HG03159 (cell line): ENCODE results near the gene NLGN1.

Experiments
- ATAC-seq: cut with Tn5 transposase; IDR thresholded peaks from one replicate; pipeline ENCODE4 v1.9.1; 2021; ENCODE audit warnings: mild to moderate bottlenecking, moderate library complexity; ENCODE audit not compliant: unreplicated experiment

Gene NLGN1

DNA sequence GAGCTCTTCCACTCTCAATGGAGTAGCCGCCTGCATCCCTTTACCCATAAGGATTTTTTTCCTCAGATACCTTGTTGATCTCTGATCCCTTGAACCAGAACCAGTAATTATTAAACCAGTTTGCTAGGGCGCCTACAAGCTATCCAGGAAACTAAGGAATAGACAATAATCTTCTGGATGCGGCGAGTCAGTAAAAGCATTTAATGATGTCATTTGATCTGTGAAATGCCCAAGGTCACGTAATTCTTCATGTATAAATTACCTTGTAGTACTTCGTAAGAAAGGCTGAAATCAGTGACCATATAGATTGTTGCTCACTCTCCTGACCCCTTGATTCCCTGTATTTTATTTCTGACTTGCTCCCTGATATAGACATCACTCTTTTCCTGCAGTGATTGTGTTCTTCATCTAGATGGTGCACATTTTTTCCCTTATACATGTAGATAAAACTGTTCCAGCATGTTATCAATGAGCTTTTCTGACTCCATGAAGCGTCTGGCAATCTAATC lies 913.0 kb downstream of the NLGN1 start:
- ATAC-seq: no peak

DNA sequence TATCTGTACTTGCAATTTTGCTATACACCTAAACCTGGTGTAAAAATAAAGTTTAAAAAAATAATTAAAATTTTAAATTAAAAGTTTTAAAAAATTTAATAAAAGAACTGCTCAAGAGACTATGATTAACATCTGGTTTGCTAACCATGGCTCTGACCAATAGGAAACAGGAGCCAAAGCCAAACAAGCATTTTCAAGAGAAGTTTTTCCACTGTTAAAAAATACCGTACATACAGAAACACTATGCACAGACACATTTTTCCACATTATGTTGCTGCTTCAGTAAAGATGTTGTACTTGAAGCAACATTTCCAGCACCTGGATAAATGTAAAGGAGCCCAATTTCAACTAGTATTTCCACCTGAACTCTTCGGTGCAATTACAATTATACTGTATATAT lies 917.7 kb downstream of the NLGN1 start:
- no peak for ATAC-seq

DNA sequence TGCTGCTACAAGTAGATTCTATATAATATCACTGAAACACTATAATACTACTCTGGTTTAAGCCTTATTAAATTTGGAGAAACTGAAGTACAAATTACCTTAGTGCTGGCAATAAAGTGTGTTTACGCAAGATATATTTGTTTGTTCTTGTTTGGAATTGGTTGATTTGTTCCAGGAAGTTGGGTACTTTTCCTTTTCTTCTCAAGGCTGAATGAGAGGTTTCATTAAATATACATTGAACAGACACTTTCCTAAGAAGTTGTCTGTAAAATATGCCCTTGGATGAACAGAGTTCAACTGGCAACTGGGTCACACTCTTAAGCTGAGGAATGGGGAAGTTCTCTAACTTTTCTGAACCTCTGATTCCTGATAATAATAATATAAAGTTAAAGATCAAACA lies 919.5 kb downstream of the NLGN1 start:
- no peak for ATAC-seq

DNA sequence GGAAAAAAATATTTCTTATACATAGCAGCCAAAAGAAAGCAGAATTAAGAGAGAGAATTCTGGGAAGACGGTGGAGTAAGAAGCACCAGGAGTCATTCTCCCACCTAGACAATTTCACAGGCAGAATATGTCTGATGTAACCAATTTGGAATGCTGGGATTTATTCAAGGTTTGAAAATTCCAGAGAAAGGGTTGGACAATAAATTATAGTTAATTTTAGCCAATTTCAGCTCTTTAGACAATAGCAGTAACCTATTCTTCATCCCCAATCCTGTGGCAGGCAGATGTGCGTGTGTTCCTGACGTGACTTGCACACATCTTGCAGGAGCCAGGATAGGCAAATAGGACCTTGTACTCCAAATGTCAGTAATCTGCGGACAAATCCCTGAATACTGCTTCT lies 920.6 kb downstream of the NLGN1 start:
- no peak for ATAC-seq

GRCh38 chr3:174321548-174321947 lies 924.0 kb downstream of the NLGN1 start:
- ATAC-seq: no peak

DNA sequence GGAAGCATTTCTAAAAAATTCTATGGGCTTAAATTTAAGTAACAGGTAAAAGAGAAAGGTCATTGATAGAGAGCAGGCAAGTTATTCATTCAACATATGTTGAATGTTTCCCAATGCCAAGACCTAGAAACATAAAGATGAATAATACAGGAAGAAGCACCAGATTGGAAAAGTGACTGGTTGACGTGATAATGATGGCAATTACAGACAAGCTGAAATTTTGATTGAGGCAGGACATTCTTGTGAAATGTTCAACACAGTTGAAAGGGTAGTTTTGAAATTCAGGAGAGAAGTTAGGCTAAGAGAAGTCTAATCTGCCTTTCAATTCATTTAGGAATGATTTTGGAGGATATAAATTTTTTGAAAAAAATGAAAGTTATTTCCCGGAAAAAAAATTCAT lies 925.2 kb downstream of the NLGN1 start:
- no peak for ATAC-seq

- ATAC-seq: no peak
Observed at GRCh38 chr3:174325171-174325570, 927.6 kb downstream of the NLGN1 start.

GRCh38 chr3:174325834-174326700 lies 928.5 kb downstream of the NLGN1 start:
- ATAC-seq: no peak

DNA sequence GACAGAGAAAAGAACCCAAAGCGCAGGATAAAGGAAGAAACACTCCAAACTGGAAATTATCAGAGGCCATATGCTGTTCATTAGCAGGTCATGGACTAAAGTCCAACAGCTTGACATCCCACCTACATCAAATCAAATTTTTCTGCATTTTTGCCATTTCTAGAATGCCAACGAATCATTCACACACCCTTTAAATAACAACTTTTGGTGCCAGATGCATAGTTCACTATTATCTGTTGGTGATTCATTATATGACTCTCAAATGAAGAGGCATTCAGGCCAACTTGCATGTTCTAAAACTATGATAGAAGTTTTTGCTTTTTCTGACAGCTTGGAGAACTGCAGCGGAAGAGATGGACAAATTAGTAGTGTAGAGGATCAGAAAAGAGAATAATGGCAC lies 931.8 kb downstream of the NLGN1 start:
- no peak for ATAC-seq

DNA sequence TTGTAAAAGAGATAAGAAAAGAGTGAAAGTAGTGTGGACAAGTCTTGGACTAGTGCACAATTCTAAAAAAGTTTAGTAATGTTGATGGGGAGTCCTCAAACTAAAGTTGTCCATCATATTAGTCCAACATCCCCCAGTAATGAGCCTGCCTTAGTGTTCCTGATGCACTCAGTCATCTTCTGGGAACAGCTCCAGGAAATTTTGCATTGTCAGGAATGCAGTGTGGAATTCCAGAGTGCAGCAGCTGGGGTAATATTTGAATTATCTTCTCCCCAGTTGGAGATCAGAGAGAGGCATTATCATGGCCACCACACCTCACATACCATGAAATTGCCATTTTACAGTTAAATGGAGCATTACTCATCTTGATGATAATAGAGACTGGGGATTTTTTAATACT lies 932.8 kb downstream of the NLGN1 start:
- ATAC-seq: no peak

- no peak for ATAC-seq
Observed at GRCh38 chr3:174331095-174331800, 933.7 kb downstream of the NLGN1 start.

DNA sequence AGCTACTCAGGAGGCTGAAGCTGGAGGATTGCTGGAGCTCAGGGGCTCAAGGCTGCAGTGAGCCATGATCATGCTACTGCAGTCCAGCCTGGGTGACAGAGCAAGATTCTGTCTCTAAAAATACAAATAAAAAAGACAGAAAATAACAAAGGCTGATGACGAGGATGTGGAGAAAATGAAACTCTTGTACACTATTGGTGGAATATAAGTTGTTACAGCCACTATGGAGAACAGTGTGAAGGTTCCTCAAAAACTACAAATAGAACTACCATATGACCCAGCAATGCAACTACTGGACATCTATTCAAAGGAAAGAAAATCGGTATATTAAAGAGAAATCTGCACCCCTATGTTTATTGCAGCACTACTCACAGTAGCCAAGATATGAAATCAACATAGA lies 934.8 kb downstream of the NLGN1 start:
- no peak for ATAC-seq

DNA sequence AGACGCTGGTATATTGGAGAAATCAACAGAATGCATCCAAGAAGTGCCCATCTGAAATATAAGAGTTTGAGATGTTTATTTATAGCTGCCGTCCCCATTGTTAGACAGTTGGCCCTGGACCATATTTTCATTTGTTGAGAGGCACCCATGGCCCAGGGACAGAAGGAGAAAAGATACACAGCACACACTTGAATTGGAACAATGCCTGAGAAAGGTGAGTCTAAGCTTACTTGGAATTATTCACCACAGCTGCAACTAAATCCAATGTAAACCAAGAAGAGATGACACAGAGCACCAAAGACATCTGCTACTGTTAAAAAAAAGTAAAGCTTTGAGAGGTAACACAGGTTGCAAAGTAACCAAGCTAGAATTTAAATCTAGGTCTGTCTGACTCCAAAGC lies 936.1 kb downstream of the NLGN1 start:
- no peak for ATAC-seq

- ATAC-seq: no peak
Observed at GRCh38 chr3:174334111-174334510, 936.6 kb downstream of the NLGN1 start.

GRCh38 chr3:174335324-174335723 lies 937.8 kb downstream of the NLGN1 start:
- ATAC-seq: no peak

GRCh38 chr3:174335910-174336309 lies 938.4 kb downstream of the NLGN1 start:
- ATAC-seq: no peak
